Upper lobe of left lung (tissue), 4 donors: ENCODE data around the gene ALCAM.

ENCODE experiments used
- CTCF ChIP-seq, 6 experiments: fragments of 450-650 bp in 4 of 6; fragments of 200-600 bp in 2 of 6; sonication (generic) in 2 of 6; IDR thresholded peaks; one replicate each; pipeline ENCODE4 v1.5.1; 2016 to 2019; ENCODE audit warnings: antibody characterized with exemption in 6 of 6
- POLR2A ChIP-seq, 4 donors: fragments of 450-650 bp; IDR thresholded peaks; one replicate each; pipeline ENCODE4 v1.5.1; 2016 to 2017; ENCODE audit warnings: antibody characterized with exemption in 4 of 4, mild to moderate bottlenecking in 2 of 4
- POLR2AphosphoS5 ChIP-seq, 2 donors: sonication (generic); formaldehyde crosslinking; IDR thresholded peaks; one replicate each; pipeline ENCODE4 v1.5.1; 2017; ENCODE audit warnings: antibody characterized with exemption in 2 of 2

DNA sequence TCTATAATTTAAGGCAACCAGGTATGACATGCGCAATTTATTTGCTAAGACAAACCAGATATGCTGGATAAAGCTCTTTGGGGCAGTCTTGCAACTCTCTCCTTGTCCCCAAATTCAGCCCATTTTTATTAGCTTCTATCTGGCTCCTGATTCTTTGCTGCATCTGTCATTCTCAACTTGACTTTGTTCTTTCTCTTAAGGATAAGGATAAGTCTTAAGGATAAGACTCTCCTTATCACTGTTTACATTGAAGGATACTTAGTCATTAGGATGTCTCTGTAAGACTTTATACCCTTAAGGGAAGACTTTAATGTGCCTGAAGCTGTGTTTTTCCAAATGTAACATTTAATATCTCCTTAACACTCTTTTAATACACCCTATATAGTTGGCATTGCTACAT lies 49.2 kb downstream of the ALCAM start:
- TF ChIP-seq POLR2AphosphoS5 (IDR thresholded peaks at IDR 0.05) = no peak
- no peak for TF ChIP-seq POLR2A (IDR thresholded peaks at IDR 0.05)
- TF ChIP-seq CTCF (IDR thresholded peaks at IDR 0.05) = no peak
